ENCODE data around the gene BIRC2.

DNA sequence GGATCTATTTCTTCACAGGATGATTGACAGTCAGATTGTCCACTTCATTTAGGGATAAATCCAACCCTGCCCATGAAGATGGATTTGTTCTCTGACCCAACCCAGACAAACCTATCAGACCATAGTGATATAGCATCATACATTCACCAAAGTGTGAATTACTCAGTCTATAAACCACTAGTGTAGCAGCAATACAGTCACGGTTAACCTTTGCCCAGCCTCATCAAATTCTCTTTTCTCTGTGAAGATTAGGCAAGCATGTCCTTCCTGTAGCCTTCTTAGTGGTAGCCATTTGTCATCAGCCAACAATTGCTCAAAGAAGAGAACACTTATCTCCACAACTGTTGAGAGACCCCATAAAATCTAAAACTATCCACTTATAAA, 14.4 kb upstream of the BIRC2 start:
- TF ChIP-seq POLR2AphosphoS5 (IDR thresholded peaks at IDR 0.05; ENCODE audit: insufficient read depth in 1 of 2, low read depth in 1 of 2) (no peak), POLR2A (IDR thresholded peaks at IDR 0.05) (no peak)
